HG03575 (cell line): ENCODE results near the gene RASGRP4.
"Not testable (repeated sequence)": the region's sequence is repeated elsewhere in the genome, so short reads cannot be mapped to it uniquely, and the experiment has no call there.

Source experiments
- ATAC-seq: cut with Tn5 transposase; IDR thresholded peaks from one replicate; pipeline ENCODE4 v1.9.1; 2021; ENCODE audit not compliant: unreplicated experiment, insufficient number of reproducible peaks, low FRiP score; ENCODE audit errors: extremely low read depth

RASGRP4 gene, protein sequence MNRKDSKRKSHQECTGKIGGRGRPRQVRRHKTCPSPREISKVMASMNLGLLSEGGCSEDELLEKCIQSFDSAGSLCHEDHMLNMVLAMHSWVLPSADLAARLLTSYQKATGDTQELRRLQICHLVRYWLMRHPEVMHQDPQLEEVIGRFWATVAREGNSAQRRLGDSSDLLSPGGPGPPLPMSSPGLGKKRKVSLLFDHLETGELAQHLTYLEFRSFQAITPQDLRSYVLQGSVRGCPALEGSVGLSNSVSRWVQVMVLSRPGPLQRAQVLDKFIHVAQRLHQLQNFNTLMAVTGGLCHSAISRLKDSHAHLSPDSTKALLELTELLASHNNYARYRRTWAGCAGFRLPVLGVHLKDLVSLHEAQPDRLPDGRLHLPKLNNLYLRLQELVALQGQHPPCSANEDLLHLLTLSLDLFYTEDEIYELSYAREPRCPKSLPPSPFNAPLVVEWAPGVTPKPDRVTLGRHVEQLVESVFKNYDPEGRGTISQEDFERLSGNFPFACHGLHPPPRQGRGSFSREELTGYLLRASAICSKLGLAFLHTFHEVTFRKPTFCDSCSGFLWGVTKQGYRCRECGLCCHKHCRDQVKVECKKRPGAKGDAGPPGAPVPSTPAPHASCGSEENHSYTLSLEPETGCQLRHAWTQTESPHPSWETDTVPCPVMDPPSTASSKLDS

DNA sequence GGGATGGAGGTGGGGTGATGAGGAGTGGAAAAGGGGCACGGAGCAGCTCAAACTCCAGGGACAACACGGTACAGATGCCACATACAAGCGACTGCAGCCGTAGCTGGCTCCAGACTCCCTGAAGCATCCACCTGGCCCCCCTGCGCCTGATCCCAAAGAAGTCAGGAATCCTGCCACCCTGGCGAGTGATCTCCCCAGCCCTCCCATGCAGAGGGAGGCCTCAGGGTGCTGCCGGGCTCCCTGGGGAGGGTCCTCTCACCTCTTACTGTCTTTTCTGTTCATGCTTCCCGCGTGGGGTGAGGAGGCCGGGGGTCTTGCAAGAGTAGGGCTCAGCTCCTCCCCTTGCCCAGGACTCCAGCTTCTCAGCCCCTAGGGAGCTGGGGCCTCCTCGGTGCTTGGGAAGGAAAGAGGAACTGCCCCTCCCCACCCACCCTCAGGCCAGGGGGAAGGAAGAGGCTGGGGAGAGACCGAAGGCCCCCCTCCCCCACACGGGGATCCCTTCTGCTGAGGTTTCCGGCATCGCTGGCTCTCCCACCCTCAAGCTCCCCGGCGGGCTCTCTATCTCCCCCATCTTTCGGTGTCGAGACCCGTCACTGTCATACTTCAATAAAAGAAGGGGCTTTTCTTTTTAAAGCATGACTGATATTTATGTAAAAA, at the start of gene RASGRP4:
RASGRP4 (minus strand) TSS at position 410 of the 657 bp plus-strand sequence; CDS start at position 282, 128 bp downstream.
- ATAC-seq: no peak

DNA sequence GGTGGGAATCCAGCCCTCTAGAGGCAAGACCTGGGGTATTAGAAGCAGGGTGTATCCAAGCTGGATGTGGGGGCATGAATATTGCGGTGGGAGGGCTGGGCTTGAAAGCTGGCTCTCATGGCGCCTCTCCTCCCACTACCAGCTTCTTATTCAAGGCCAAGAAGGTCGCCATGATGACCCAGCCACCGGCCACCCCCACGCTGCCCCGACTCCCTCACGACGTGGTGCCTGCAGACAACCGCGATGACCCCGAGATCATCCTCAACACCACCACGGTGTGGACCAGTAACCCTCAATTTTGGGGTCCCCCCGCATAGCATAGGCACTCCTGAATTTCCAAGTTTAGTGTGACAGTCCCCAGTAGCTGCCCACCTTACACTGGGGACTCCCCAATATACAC, 49.2 kb upstream of the RASGRP4 start:
- ATAC-seq: no peak

DNA sequence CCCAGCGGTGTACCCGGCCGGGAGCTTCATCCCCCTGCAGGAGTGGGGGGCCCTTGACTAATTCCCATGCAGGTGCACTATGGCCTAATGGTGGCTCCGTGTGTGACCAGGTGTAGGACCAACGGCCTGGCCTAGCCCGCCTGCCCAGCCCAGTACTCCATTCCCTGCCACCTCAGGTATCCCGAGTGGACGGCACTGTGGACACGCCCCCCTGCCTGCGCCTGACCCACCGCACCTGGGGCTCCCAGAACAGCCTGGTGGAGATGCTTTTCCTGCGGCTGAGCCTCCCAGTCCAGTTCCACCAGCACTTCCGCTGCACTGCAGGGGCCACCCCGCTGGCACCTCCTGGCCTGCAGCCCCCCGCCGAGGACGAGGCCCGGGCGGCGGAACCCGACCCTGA, 47.2 kb upstream of the RASGRP4 start:
- no peak for ATAC-seq

DNA sequence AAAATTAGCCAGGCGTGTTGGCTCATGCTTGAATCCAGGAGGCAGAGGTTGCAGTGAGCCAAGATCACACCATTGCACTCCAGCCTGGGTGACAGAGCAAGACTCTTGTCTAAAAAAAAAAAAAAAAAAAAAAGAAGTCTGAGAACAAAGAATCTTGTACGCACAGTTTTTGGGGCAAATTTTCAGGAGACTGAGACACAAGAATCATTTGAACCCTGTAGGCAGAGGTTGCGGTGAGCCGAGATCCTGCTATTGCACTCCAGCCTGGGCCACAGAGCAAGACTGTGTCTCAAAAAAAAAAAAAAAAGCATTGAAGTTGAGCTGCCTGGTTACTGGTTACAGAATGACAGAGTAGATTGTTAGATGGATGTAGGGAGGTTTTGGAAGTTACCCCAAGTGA, 46.7 kb upstream of the RASGRP4 start:
- not testable (repeated sequence) for ATAC-seq

DNA sequence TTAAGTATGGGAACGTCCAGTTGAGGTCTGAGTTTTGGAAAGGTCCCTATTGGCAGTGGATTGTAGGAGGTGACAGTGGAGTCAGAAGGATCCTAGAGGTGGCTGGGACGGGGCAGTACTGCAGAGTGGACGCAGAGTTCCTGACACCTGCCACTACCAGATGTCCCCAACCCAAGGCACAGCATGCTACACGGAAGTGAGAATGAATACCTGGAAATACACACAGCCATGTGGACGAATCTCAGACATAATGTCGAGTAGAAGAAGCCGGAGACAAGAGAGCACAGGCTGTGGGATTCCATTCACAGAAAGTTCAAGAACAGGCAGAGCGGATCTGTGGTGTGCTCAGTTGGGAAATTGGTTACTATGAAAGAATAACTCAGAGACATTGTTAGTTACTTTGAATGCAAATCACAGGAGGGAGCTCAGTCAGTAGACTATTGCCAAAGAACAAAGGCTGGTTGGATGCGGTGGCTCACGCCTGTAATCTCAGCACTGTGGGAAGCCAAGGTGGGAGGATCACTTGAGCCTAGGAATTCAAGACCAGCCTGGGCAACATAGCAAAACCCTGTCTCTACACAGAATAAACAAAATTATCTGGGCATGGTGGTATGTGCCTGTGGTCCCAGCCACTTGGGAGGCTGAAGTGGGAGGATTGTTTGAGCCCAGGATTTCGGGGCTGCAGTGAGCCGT, 44.9 kb upstream of the RASGRP4 start:
- ATAC-seq: no peak

DNA sequence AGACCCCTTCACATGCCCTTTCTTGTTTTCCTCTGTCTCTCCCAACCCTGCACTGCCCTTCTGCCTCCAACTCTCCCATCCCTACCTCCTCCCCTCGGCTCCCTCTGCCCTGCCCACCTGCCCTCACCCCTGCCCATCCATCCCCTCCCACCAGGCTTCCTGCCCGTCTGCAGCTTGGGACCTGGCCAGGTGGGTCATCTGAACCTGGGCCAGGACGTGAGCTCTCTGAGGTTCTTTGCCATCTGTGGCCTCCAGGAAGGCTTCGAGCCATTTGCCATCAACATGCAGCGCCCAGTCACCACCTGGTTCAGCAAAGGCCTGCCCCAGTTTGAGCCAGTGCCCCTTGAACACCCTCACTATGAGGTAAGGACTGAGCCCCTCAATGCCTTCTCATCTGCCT, 43.1 kb upstream of the RASGRP4 start:
- ATAC-seq: no peak

DNA sequence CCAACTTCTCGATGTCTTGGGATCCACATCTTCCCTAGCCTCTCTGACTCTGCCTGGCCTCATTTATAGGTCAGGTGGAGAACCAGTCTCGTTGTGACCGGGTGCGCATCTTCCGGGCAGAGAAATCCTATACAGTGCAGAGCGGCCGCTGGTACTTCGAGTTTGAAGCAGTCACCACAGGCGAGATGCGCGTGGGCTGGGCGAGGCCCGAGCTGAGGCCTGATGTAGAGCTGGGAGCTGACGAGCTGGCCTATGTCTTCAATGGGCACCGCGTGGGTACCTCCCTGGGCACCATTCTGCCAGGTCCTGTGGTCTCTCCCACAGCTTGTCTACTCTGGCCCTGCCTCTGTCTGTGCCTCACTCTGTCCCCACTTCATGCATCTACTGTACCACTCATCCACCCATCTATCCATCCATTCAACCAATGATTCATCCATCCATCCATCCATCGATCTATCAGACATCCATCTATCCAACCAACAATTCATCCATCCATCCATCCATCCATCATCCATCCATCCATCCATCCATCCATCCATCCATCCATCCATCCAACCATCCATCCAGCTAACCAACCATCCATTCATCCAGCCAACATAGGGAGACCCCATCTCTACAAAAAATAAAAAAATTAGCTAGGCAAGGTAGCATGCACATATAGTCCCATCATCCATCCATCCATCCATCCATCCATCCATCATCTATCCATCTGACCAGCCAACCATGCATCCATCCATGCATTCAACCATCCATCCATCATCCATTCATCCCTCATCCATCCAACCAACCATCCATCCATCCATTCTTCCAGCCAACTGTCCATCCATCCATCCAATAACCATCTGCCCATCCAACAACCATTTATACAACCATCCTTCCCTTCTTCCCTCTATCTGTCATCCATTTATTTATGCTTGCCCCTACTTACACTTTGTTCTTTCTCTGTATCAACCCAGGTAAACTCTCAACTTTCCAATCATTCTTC, 41.8 kb upstream of the RASGRP4 start:
- ATAC-seq: no peak

DNA sequence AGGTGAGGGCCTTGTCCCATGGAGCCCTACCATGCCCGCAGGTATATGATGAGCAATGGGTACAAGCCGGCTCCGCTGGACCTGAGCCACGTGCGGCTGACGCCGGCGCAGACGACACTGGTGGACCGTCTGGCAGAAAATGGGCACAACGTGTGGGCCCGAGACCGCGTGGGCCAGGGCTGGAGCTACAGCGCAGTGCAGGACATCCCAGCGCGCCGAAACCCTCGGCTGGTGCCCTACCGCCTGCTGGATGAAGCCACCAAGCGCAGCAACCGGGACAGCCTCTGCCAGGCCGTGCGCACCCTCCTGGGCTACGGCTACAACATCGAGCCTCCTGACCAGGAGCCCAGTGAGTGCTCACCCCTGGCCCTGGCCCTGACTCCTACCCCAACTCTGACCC, 40.0 kb upstream of the RASGRP4 start:
- ATAC-seq: no peak

DNA sequence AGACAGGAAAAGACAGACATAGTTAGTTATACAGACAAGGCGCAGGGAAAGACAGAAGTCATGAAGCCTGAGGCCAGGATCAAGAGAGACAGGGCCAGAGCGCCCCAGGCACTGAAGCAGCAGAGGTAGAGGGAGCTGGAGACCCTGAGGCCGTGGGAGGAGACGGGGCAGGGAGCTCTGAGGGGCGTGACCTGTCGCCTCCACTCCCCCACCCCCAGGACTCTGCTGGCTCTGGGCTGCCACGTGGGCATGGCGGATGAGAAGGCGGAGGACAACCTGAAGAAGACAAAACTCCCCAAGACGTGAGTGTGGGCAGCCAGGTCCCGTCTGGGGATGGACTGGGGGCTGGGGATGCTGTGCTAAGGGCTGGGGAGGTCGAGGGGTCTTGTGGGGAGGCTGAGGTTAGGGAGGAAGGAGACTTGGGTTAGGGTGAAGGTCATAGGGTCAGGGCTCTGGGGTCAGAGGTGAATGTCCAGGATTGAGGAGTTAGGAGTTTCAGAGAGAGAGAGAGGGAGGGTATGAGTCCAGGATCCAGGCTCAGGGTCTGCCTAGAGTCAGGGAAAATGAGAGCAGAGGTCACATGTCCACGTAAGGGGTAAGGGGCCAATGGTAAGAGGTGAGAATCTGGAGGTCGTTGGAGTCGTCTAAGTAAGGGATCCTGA, 38.5 kb upstream of the RASGRP4 start:
- no peak for ATAC-seq

DNA sequence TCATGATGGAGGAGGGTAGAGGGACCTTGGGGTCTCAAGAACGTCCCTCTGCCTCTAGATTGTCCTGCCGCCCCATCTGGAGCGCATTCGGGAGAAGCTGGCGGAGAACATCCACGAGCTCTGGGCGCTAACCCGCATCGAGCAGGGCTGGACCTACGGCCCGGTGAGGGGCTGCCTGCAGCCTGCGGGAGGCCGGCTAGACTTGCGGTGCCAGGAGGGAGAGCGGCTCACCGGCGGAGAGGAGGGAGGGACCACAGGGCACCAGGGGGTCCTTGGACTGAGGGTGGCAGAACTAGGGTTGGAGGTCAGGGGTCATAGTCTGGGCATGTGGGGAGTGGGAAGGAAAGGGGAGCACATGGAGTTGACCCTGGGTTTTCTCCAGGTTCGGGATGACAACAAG, 37.3 kb upstream of the RASGRP4 start:
- ATAC-seq: no peak

DNA sequence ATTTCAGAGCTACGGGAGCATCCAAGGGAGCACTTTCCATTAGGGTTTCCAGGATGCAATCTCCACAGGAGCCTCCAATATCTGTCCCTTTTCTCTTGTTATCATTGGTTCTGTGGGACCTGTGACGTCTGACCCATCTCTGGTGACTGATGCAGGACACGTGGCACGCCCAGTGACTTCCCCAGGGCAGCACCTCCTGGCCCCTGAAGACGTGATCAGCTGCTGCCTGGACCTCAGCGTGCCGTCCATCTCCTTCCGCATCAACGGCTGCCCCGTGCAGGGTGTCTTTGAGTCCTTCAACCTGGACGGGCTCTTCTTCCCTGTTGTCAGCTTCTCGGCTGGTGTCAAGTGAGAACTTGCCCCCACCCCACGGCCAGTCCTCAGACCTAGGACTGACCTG, 33.0 kb upstream of the RASGRP4 start:
- no peak for ATAC-seq

DNA sequence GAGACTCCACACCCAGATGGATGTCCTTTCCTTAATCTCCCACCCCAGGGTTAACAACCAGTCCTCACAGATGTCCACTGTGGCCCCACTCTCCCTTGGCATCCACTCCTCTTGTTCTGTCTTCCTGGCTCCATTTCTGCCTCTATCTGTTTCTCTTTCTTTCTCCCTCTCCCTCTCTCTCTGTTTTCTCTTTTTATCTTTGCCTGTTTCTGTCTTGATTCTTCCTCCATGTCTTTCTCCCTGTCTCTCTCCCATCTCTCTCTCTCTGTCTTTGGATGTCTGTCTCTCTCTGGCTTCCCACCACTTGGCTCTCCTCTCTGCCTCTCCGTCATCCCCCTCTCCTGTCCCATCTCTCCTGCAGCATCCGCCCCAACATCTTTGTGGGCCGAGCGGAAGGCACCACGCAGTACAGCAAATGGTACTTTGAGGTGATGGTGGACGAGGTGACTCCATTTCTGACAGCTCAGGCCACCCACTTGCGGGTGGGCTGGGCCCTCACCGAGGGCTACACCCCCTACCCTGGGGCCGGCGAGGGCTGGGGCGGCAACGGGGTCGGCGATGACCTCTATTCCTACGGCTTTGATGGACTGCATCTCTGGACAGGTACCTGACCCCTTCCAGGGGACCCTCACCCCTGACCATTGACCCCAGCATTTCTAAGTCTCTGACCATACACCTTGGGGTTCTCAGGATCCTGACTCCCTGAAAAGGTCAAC, 31.8 kb upstream of the RASGRP4 start:
- no peak for ATAC-seq

DNA sequence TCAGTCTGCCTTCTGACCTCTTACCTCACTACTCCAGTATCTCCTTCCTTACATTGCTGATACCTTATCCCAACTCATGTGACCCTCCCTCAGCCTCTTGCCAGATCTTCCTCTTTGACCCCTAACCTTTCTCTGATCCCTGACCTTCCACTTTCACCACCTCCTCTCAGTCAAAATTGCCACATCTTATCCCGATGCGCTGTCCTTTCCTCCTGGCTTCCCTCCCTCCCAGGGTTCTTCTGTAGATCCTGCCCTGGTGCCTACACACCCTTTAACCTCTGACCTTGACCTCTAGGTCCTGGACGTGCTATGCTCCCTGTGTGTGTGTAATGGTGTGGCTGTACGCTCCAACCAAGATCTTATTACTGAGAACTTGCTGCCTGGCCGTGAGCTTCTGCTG, 31.2 kb upstream of the RASGRP4 start:
- no peak for ATAC-seq

DNA sequence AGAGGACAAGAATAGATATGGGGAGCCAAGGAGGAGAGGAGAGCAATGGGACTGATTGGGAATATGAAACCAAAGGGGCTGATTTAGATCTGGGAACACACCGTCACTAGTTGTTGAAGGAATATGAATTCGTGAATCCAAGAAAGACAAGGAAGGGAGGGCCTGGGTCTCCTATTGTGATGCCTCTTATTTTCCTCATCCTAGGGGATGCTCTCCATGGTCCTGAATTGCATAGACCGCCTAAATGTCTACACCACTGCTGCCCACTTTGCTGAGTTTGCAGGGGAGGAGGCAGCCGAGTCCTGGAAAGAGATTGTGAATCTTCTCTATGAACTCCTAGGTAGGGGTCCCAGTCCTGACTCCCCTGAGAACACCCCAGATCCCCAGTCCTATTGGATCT, 29.0 kb upstream of the RASGRP4 start:
- ATAC-seq: no peak

DNA sequence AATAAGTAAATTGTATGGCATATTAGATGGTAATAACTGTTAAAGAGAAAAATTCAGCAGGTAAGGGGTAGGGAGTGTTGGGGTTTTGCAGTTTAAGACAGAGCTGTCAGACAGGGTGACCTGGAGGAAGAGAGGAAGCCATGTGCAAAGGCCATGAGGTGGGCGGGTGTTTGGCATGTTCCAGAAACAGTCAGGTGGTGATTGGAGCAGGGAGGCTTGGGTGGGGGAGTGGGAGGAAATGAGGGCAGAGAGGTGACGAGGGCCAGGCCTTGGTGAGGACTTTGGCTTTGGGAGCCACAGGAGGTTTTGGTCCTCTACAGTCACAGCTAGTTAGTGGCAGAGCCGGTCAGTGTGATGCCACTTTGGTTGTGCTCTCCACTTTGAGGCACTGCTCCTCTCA, 27.6 kb upstream of the RASGRP4 start:
- no peak for ATAC-seq

DNA sequence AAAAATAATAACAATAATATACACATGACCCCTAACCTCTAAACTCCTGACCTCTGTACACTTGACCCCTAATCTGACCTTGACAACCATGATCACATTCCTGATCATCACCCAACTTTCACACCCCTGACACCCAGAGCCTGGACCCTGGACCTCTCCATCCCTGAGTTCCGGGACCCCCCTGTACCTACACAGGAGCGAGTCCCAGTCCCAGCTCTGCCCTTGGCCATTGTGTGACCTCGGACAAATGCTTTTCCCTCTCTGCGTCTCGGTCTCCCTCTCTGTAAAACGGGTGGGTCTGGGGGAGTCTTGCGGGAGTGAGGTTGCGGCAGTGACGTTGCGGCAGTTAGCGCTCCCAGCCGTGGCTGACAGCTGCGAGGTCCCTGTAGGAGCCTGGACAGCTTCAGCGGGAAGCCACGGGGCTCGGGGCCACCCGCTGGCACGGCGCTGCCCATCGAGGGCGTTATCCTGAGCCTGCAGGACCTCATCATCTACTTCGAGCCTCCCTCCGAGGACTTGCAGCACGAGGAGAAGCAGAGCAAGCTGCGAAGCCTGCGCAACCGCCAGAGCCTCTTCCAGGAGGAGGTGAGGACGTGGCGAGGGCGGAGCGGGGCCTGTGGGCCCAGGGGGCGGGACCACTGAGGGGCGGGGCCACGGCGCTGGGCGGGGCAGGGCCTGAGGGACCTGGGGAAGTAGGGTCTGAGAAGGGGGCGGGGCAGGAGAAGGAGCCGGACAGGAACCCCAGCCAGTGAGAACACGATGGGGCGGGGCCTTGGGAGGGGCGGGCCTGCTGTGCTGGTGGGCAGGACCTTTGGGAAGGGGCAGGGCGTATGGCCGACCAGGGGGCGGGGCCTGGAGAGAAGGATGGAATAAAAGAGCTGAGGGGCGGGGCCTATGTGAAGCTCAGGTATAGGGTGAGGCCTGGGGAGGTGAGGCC, 26.7 kb upstream of the RASGRP4 start:
- ATAC-seq: no peak
